ENCODE data around the gene TDRD5.

Gene TDRD5

GRCh38 chr1:179591592-179592580, at the start of gene TDRD5:
TDRD5 (plus strand) TSS chr1:179591832; CDS start chr1:179592616, 784 bp downstream.
- no peak for DNase-seq
- no peaks in the 10 kb centered on the region for H3K9me3 Mint-ChIP-seq
- no peaks in the 10 kb centered on the region for H3K36me3 Mint-ChIP-seq (ENCODE audit: low read depth)
- peaks cover 56% of the 10 kb centered on the region for H3K27me3 Mint-ChIP-seq
- H3K27ac Mint-ChIP-seq, result no peak within 1 kb of the TSS
- H3K4me1 Mint-ChIP-seq (ENCODE audit: low read depth), result peaks cover 5% of the 10 kb centered on the region
- H3K4me3 Mint-ChIP-seq, result no peak within 1 kb of the TSS

- DNase-seq, result no peak
- Mint-ChIP-seq H3K36me3 (ENCODE audit: low read depth) (no peaks in the 10 kb centered on the region), H3K4me3 (no peak overlapping the region), H3K9me3 (no peaks in the 10 kb centered on the region), H3K27ac (no peak overlapping the region), H3K4me1 (ENCODE audit: low read depth) (no peaks in the 10 kb centered on the region), H3K27me3 (no peaks in the 10 kb centered on the region)
Observed at GRCh38 chr1:179545321-179545720, 46.3 kb upstream of the TDRD5 start.

GRCh38 chr1:179547021-179547535, 44.6 kb upstream of the TDRD5 start:
- Mint-ChIP-seq H3K27me3 (no peaks in the 10 kb centered on the region), H3K36me3 (ENCODE audit: low read depth) (no peaks in the 10 kb centered on the region), H3K4me1 (ENCODE audit: low read depth) (no peaks in the 10 kb centered on the region), H3K9me3 (no peaks in the 10 kb centered on the region), H3K27ac (no peak overlapping the region), H3K4me3 (no peak overlapping the region)
- DNase-seq, result no peak

GRCh38 chr1:179548666-179549367, 42.8 kb upstream of the TDRD5 start:
- Mint-ChIP-seq H3K36me3 (ENCODE audit: low read depth) (no peaks in the 10 kb centered on the region), H3K4me1 (ENCODE audit: low read depth) (no peaks in the 10 kb centered on the region), H3K27me3 (no peaks in the 10 kb centered on the region), H3K4me3 (no peak overlapping the region), H3K9me3 (no peaks in the 10 kb centered on the region), H3K27ac (no peak overlapping the region)
- no peak for DNase-seq

- no peaks in the 10 kb centered on the region for H3K36me3 Mint-ChIP-seq (ENCODE audit: low read depth)
- no peak overlapping the region for H3K4me3 Mint-ChIP-seq
- no peak overlapping the region for H3K27ac Mint-ChIP-seq
- H3K4me1 Mint-ChIP-seq (ENCODE audit: low read depth), result no peaks in the 10 kb centered on the region
- DNase-seq, result no peak
- H3K27me3 Mint-ChIP-seq, result no peaks in the 10 kb centered on the region
- H3K9me3 Mint-ChIP-seq, result no peaks in the 10 kb centered on the region
Observed at GRCh38 chr1:179549368-179549700, 42.3 kb upstream of the TDRD5 start.

- Mint-ChIP-seq H3K4me3 (no peak overlapping the region), H3K9me3 (no peaks in the 10 kb centered on the region), H3K36me3 (ENCODE audit: low read depth) (no peaks in the 10 kb centered on the region), H3K4me1 (ENCODE audit: low read depth) (no peaks in the 10 kb centered on the region), H3K27me3 (no peaks in the 10 kb centered on the region), H3K27ac (no peak overlapping the region)
- DNase-seq, result no peak
Observed at GRCh38 chr1:179550746-179551682, 40.6 kb upstream of the TDRD5 start.

GRCh38 chr1:179554427-179554826, 37.2 kb upstream of the TDRD5 start:
- no peak for DNase-seq
- no peaks in the 10 kb centered on the region for H3K36me3 Mint-ChIP-seq (ENCODE audit: low read depth)
- no peak overlapping the region for H3K27ac Mint-ChIP-seq
- no peaks in the 10 kb centered on the region for H3K9me3 Mint-ChIP-seq
- no peaks in the 10 kb centered on the region for H3K4me1 Mint-ChIP-seq (ENCODE audit: low read depth)
- peaks cover 5% of the 10 kb centered on the region for H3K27me3 Mint-ChIP-seq
- no peak overlapping the region for H3K4me3 Mint-ChIP-seq

GRCh38 chr1:179558078-179558477, 33.6 kb upstream of the TDRD5 start:
- Mint-ChIP-seq H3K9me3 (no peaks in the 10 kb centered on the region), H3K27ac (no peak overlapping the region), H3K36me3 (ENCODE audit: low read depth) (no peaks in the 10 kb centered on the region), H3K4me3 (no peak overlapping the region), H3K4me1 (ENCODE audit: low read depth) (no peaks in the 10 kb centered on the region), H3K27me3 (peaks cover 8% of the 10 kb centered on the region)
- no peak for DNase-seq

- Mint-ChIP-seq H3K27ac (no peak within 1 kb of the TSS), H3K4me3 (no peak within 1 kb of the TSS), H3K36me3 (ENCODE audit: low read depth) (no peaks in the 10 kb centered on the region), H3K4me1 (ENCODE audit: low read depth) (peaks cover 5% of the 10 kb centered on the region), H3K27me3 (peaks cover 58% of the 10 kb centered on the region), H3K9me3 (no peaks in the 10 kb centered on the region)
- DNase-seq, result no peak
Observed at GRCh38 chr1:179575497-179576314, 15.9 kb upstream of the TDRD5 start, which contains the start of gene NPHS2. NPHS2 (minus strand) TSS chr1:179575948; CDS start chr1:179575864, 84 bp downstream.

GRCh38 chr1:179576509-179576908, 15.1 kb upstream of the TDRD5 start:
- H3K4me3 Mint-ChIP-seq, result no peak overlapping the region
- no peaks in the 10 kb centered on the region for H3K9me3 Mint-ChIP-seq
- no peaks in the 10 kb centered on the region for H3K36me3 Mint-ChIP-seq (ENCODE audit: low read depth)
- H3K4me1 Mint-ChIP-seq (ENCODE audit: low read depth), result peaks cover 5% of the 10 kb centered on the region
- DNase-seq, result no peak
- no peak overlapping the region for H3K27ac Mint-ChIP-seq
- peaks cover 58% of the 10 kb centered on the region for H3K27me3 Mint-ChIP-seq

GRCh38 chr1:179583771-179584320, 7.8 kb upstream of the TDRD5 start:
- H3K4me3 Mint-ChIP-seq, result no peak overlapping the region
- no peak for DNase-seq
- H3K4me1 Mint-ChIP-seq (ENCODE audit: low read depth), result no peaks in the 10 kb centered on the region
- peaks cover 67% of the 10 kb centered on the region for H3K27me3 Mint-ChIP-seq
- H3K9me3 Mint-ChIP-seq, result no peaks in the 10 kb centered on the region
- H3K27ac Mint-ChIP-seq, result no peak overlapping the region
- no peaks in the 10 kb centered on the region for H3K36me3 Mint-ChIP-seq (ENCODE audit: low read depth)

GRCh38 chr1:179586107-179586823, 5.4 kb upstream of the TDRD5 start:
- Mint-ChIP-seq H3K9me3 (no peaks in the 10 kb centered on the region), H3K36me3 (ENCODE audit: low read depth) (no peaks in the 10 kb centered on the region), H3K4me3 (no peak overlapping the region), H3K27me3 (peaks cover 73% of the 10 kb centered on the region), H3K27ac (no peak overlapping the region), H3K4me1 (ENCODE audit: low read depth) (no peaks in the 10 kb centered on the region)
- DNase-seq, result no peak

GRCh38 chr1:179587336-179587735, 4.3 kb upstream of the TDRD5 start:
- Mint-ChIP-seq H3K27ac (no peak overlapping the region), H3K27me3 (peaks cover 72% of the 10 kb centered on the region), H3K36me3 (ENCODE audit: low read depth) (no peaks in the 10 kb centered on the region), H3K4me3 (no peak overlapping the region), H3K9me3 (no peaks in the 10 kb centered on the region), H3K4me1 (ENCODE audit: low read depth) (no peaks in the 10 kb centered on the region)
- no peak for DNase-seq

All from activated T-cell treated with anti-CD3 and anti-CD28 coated beads, Interleukin-2, amount 50 U/mL, for 24 hours (primary cell).